Lung (tissue), 12 donors: ENCODE results near the gene NSMCE1. TPM values are rescaled to one million over a fixed set of nuclear protein-coding genes. Genes with fewer than 3 reads are reported as not detected.

Experiments
- ATAC-seq: fragments of 200-7000 bp; cut with Tn5 transposase; one replicate; pipeline ENCODE4 v1.9.1; 2020; ENCODE audit warnings: moderate number of reproducible peaks; ENCODE audit not compliant: insufficient read depth, low FRiP score
- DNase-seq, 3 donors: peaks; one replicate each; pipeline ENCODE4 v3.0.0-alpha.2; 2013 to 2017
- H3K27ac ChIP-seq, 2 donors: one replicate each; pipeline ENCODE4 v1.5.1; 2013; ENCODE audit warnings: mild to moderate bottlenecking in 2 of 2, moderate library complexity in 2 of 2, control low read depth in 1 of 2, inconsistent platforms in 1 of 2, low read depth in 1 of 2, low read length in 1 of 2
- H3K27me3 ChIP-seq, 3 donors: one replicate each; pipeline ENCODE4 v1.5.1; 2013; ENCODE audit warnings: low read length in 2 of 3; ENCODE audit not compliant: control insufficient read depth in 3 of 3, insufficient read depth in 3 of 3
- H3K36me3 ChIP-seq, 4 donors: one replicate each; pipeline ENCODE4 v1.5.1; 2013; ENCODE audit warnings: low read length in 4 of 4, mild to moderate bottlenecking in 1 of 4, moderate library complexity in 1 of 4; ENCODE audit not compliant: control insufficient read depth in 4 of 4, insufficient read depth in 4 of 4
- H3K4me1 ChIP-seq, 5 donors: one replicate each; pipeline ENCODE4 v1.5.1; 2013; ENCODE audit warnings: low read length in 5 of 5, mild to moderate bottlenecking in 2 of 5, moderate library complexity in 1 of 5; ENCODE audit not compliant: control insufficient read depth in 5 of 5, insufficient read depth in 5 of 5
- H3K4me3 ChIP-seq: one replicate; pipeline ENCODE4 v1.5.1; 2013; ENCODE audit warnings: mild to moderate bottlenecking, control low read depth, moderate library complexity
- H3K9ac ChIP-seq, 2 donors: one replicate each; pipeline ENCODE4 v1.5.1; 2013; ENCODE audit warnings: low read length in 2 of 2, control low read depth in 1 of 2; ENCODE audit not compliant: insufficient read depth in 1 of 2
- H3K9me3 ChIP-seq, 4 donors: one replicate each; pipeline ENCODE4 v1.5.1; 2013; ENCODE audit warnings: low read length in 3 of 4, mild to moderate bottlenecking in 1 of 4, moderate library complexity in 1 of 4; ENCODE audit not compliant: control insufficient read depth in 4 of 4, insufficient read depth in 3 of 4
- WGBS, 2 donors: extraction: QIAGEN DNeasy Blood & Tissue Kit; methylation state at CpG; one replicate each; pipeline ENCODE4 v1.1.7; 2013; 5-methylcytosine and 5-hydroxymethylcytosine counted together
- polyA plus RNA-seq, 2 donors: library from polyadenylated mRNA; stranded (reverse); fragments of 200-250 nt; gene quantifications; one replicate each; pipeline ENCODE4 v1.2.1, GENCODE V29; 2013
- total RNA-seq, 2 donors: library from RNA; depleted of rRNA in 1 of 2; stranded (reverse); fragments of >200 nt in 1 of 2; gene quantifications; one replicate each; pipeline ENCODE4 v1.2.1, GENCODE V29; 2014 to 2021
- TF ChIP-seq, protein P1 (sequence below): IDR thresholded peaks from 2 replicates; pipeline ENCODE4 v1.5.1; 2012; ENCODE audit warnings: mild to moderate bottlenecking; ENCODE audit errors: control extremely low read depth, extremely low read depth
- donor health status: control.
- donor health status: control.
- donor health status: Bipolar disorder and iron deficiency.
- donor health status: healthy.
- donor health status: DM: yes; HTN: yes; CAD: no.

The NSMCE1 gene
- total and polyA plus RNA-seq, 4 donors: 37.4 to 75.4 (median 57.2) TPM

DNA sequence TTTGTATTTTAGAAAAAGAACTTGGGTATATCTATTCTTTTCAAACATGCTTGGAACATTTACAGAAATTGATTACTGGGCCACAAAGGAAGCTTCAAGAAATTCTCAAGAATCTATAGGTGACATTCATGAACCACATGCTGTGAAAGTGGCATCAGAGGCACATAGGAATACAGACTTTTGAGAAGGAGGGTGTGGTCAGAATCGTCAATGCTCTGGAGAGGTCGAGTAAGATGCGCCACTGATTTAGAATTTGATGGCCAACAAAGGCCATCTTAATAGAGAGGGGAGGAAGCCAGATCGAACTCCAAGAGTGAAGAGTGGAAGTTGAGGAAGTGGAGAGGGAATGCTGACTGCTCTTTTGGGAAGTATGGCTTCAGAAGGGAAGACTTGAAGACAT lies 3.5 kb upstream of the NSMCE1 start:
- H3K9me3 ChIP-seq: no peaks in the 10 kb centered on the region
- 89 to 90% methylated on average over 4 of the region's 4 CpGs for WGBS, 2 donors
- TF ChIP-seq, protein P1, sequence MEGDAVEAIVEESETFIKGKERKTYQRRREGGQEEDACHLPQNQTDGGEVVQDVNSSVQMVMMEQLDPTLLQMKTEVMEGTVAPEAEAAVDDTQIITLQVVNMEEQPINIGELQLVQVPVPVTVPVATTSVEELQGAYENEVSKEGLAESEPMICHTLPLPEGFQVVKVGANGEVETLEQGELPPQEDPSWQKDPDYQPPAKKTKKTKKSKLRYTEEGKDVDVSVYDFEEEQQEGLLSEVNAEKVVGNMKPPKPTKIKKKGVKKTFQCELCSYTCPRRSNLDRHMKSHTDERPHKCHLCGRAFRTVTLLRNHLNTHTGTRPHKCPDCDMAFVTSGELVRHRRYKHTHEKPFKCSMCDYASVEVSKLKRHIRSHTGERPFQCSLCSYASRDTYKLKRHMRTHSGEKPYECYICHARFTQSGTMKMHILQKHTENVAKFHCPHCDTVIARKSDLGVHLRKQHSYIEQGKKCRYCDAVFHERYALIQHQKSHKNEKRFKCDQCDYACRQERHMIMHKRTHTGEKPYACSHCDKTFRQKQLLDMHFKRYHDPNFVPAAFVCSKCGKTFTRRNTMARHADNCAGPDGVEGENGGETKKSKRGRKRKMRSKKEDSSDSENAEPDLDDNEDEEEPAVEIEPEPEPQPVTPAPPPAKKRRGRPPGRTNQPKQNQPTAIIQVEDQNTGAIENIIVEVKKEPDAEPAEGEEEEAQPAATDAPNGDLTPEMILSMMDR: no peak
- H3K27ac ChIP-seq: no peak overlapping the region
- no peaks in the 10 kb centered on the region for H3K27me3 ChIP-seq
- ATAC-seq (no peak), DNase-seq (no peak)
- H3K4me1 ChIP-seq: peaks cover 0 to 10% (median 2%) of the 10 kb centered on the region in 5 donors
- H3K9ac ChIP-seq: no peak overlapping the region
- no peak overlapping the region for H3K4me3 ChIP-seq
- H3K36me3 ChIP-seq: no peaks in the 10 kb centered on the region

DNA sequence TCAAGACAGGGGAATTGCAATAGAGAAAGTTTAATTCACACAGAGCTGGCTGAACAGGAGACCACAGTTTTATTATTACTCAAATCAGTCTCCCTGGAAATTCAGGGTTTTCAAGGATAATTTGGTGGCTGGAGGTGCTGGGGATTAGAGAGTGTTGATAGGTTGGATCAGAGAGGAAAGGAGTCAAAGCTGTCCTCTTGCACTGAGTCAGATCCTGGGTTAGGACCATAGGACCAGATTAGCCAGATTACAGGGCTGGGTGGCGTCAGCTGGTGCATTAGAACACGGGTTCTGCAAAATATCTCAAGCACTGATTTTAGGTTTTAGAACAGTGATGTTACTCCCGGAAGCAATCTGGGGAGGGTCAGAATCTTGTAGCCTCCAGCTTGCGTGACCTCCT lies 1.8 kb upstream of the NSMCE1 start:
- Histone ChIP-seq H3K4me3 (no peak overlapping the region), H3K27ac (no peak overlapping the region), H3K36me3 (no peaks in the 10 kb centered on the region), H3K27me3 (no peaks in the 10 kb centered on the region), H3K4me1 (peaks cover 0 to 10% (median 2%) of the 10 kb centered on the region in 5 donors), H3K9ac (no peak overlapping the region), H3K9me3 (no peaks in the 10 kb centered on the region)
- 94 to 95% methylated on average over 4 of the region's 4 CpGs for WGBS, 2 donors
- DNase-seq: no peak
- TF ChIP-seq, protein P1: no peak
- no peak for ATAC-seq

DNA sequence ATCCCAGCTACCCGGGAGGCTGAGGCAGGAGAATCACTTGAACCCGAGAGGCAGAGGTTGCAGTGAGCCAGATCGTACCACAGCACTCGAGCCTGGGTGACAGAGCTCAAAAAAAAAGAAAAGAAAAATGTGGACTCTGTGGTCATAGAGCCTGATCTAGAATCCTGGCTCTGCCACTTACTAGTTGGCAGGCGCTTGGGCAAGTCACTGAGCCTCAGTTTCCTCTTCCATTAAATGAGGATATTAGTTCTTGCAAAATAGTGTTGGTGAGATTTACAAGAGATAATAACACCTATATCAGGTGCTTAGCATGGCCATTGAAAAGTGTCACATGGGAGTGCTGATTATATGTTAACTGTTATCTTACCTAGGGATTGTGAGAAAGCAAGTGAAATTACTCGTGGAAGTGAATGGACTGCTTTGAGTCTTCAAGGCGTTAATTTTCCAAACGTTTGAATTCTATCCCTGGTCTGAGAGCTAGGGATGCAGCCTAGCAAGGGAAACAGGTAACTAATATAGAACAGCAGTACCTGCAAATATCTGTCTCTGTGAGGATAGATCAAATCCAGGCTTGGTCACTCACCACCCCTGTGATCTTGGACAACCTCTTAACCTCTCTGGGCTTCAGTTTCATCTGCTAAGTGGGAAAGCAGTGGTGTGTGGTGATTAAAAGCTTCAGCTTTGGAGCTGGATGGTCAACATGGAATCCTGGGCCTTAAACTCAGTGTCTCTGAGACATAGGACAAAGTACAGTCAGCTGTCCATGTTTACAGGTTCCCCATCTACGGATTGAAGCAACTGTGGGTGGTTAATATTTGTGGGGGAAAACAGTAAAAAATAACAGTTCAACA lies 953 bp upstream of the NSMCE1 start:
- Histone ChIP-seq H3K4me1 (peaks cover 0 to 10% (median 2%) of the 10 kb centered on the region in 5 donors), H3K27me3 (no peaks in the 10 kb centered on the region), H3K4me3 (no peak overlapping the region), H3K9ac (no peak overlapping the region), H3K36me3 (no peaks in the 10 kb centered on the region), H3K27ac (no peak overlapping the region), H3K9me3 (no peaks in the 10 kb centered on the region)
- TF ChIP-seq, protein P1: no peak
- WGBS, 2 donors: 83 to 84% methylated on average over 9 of the region's 9 CpGs
- no peak for DNase-seq
- no peak for ATAC-seq
